HTR-8/SVneo (cell line): ENCODE measurements around the gene MYBBP1A.

Source experiments
- DNase-seq: peaks from one replicate; pipeline ENCODE4 v3.0.0; 2011; ENCODE audit warnings: low spot score, mixed read lengths; ENCODE audit not compliant: insufficient read length
- FAIRE-seq: peaks from 2 replicates; lab custom pipeline; 2011; peaks lifted over from hg19 to GRCh38; lab: Jason Lieb, UNC

MYBBP1A gene

GRCh38 chr17:4538236-4539002 lies 16.8 kb downstream of the MYBBP1A start:
- DNase-seq (no peak), FAIRE-seq (no peak)

- no peak for FAIRE-seq
These were observed 17.5 kb downstream of the MYBBP1A start for GRCh38 chr17:4537451-4538235.

GRCh38 chr17:4536742-4537411 lies 18.3 kb downstream of the MYBBP1A start:
- FAIRE-seq (no peak), DNase-seq (no peak)

More at GRCh38 chr17:4537451-4538235, 17.5 kb downstream of the MYBBP1A start:
- DNase-seq, result no peak

GRCh38 chr17:4536259-4536741 lies 18.9 kb downstream of the MYBBP1A start:
- no peak for DNase-seq
- no peak for FAIRE-seq

GRCh38 chr17:4535667-4536258 lies 19.4 kb downstream of the MYBBP1A start:
- FAIRE-seq (no peak), DNase-seq (no peak)

DNA sequence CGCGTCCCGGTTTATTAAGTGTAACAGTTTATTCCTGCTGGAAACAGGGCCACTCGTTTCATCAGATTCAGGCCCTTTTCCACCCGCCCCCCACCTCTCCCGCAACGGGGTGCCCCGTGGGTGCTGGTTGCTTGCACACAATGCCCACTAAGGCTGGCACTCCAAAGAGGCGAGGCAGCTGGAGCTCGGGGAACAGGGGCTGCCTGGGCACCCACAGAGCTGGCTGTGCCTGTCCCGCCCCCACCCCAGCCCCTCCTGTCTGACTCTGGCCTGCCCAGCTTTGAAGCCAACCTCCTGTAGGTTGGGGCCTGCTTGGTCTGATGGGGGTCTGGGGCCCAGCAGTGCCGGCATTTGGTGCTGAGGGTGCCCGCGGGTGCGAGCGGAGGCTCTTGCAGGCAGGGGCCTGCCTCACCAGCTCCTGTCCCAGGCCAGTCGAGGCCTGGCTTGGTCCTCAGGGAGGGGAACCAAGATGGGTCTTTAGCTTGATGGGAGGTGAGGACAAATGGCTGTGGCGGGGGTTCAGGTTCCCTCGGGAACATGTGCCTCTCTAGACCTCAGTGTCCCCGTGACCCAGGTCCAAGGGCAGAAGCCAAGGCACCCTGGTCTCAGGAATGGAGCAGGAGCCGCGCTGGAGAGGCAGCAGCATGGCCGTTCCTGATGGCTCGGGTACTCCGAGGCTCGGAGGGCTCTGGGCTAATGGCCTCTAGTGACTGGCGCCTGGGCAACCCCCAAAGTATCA lies 20.1 kb downstream of the MYBBP1A start:
- DNase-seq, result no peak
- FAIRE-seq, result no peak

- DNase-seq (no peak), FAIRE-seq (no peak)
These were observed 20.7 kb downstream of the MYBBP1A start for GRCh38 chr17:4534515-4534914.

GRCh38 chr17:4533523-4534504 lies 21.4 kb downstream of the MYBBP1A start:
- no peak for DNase-seq
- FAIRE-seq, result no peak

DNA sequence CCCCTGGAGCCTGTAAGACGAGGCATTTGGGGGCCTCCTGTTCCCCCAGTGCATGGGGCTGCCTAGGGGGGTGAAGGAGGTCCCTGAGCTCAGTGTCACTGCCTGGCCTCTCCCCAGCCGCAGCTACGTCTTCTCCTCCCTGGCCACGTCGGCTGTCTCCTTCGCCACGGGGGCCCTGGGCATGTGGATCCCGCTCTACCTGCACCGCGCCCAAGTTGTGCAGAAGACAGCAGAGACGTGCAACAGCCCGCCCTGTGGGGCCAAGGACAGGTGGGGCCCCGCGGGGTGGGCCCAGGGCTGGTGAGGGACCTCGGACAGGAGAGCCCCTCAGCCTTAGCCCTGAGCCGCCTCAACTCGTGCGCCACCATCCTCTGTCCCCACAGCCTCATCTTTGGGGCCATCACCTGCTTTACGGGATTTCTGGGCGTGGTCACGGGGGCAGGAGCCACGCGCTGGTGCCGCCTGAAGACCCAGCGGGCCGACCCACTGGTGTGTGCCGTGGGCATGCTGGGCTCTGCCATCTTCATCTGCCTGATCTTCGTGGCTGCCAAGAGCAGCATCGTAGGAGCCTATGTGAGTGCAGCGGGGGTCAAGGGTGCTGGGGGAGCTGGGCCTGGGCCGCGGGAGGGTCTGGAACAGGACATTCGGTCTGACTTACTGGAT lies 22.2 kb downstream of the MYBBP1A start:
- no peak for FAIRE-seq
- DNase-seq, result no peak

- no peak for DNase-seq
- no peak for FAIRE-seq
These were observed 23.0 kb downstream of the MYBBP1A start for GRCh38 chr17:4531988-4532736.

GRCh38 chr17:4530799-4531730 lies 24.1 kb downstream of the MYBBP1A start:
- DNase-seq, result no peak
- no peak for FAIRE-seq

DNA sequence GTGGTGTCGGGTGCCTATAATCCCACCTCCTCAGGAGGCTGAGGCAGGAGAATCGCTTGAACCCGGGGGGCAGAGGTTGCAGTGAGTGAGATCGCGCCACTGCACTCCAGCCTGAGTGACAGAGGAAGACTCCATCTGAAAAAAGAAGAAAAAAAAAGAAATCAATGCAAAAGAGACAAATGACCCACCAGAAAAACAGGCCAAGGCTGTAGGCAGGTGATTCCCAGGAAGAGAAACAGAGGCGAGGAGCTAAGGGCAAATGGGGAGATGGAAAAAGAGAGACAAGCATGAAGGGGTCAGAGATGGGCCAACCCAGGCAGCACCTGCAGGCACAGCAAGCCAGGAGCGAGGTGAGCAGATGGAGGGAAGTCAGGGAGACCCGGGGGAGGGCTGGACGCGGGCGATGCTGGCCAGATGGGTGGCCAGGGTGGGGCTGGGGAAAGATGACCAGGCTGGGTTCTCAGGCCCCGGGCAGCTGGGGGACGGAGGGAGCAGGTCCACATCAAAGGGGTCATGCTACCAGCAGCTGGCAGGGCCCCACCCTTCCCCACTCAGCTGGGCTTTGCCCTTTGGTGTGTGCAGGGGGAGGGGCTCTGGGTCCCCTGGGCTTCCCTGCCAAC lies 25.5 kb downstream of the MYBBP1A start:
- no peak for FAIRE-seq
- DNase-seq, result no peak

DNA sequence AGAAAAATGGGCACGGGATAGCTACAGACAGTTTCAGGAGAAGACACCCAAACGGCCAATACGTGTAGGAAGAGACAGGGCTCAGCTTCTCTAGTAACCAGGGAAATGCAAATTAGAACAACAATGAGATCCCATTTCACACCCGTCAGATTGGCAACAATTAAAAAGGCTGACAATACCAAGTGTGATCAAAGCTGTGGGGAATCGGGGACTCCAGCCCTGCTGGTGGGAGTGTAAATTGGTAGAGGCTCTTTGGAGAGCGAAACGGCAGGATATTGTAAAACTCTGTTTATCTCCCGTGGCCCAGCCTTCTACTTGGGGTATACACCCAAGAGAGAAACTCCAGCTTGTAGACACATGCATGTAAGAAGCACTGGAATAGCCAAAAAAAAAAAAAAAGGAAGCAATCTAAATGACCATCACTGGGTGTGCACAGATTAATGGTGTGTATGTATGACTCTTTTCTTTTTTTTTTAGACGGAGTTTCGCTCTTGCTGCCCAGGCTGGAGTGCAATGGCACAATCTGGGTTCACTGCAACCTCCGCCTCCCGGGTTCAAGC lies 27.5 kb downstream of the MYBBP1A start:
- no peak for FAIRE-seq

DNA sequence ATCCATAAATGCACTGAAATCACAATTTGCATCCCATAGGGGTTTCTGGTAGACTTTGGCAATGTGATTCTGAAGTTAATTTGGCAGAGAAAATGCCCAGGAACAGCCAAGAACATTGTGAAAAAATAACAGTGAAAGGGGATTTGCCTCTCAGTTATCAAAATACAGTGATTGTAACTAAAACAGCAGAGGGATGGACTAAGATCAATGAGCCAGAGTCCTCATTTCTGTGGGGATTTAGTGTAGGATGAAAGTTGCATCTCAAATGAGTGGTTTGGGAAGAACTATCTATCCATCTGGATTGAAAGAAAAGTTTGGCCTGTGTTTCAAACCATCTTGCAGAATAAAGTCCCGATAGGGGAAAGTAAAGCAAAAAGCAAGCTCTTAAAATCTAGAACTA lies 28.1 kb downstream of the MYBBP1A start:
- no peak for DNase-seq
- no peak for FAIRE-seq

More for the DNA sequence above, 27.5 kb downstream of the MYBBP1A start:
- no peak for DNase-seq

DNA sequence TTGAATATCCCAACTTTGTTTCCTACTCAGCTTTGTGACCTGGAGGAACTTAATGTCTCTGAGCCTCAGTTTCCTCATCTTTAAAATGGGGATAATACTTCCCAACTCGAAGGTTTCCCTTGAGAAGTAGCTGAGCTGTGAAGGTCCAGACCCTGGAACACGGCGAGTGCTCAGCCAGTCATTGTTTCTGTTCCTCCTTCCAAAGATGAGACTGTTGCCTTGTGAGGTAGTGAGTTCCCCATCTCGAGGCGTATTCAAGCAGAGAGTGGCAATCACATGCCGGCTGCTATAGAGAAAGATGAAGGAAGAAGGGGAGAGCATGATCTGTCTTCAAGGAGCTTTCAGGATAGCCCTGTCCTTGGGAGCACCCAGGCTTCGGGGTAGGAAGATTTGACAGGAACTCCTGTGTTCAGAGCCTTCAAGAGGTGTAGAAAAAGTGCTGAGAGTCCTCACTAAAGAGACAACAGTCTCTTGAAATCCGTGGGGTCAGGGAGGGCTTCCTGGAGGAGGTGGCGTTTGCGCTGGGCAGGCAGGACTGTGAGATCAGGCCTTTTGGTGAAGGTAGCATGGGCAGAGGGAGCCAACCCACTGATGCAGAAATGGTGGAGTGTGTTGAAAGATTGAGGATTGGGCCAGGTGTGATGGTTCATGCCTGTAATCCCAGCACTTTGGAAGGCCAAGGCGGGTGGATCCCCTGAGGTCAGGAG lies 29.3 kb downstream of the MYBBP1A start:
- FAIRE-seq, result no peak
- no peak for DNase-seq
